HepG2 (cell line): ENCODE measurements around the gene ZCCHC24. TPM values are rescaled to one million over a fixed set of nuclear protein-coding genes. Genes with fewer than 3 reads are reported as not detected.
A peak's percentile ranks its signal among the peaks of the same experiment; 100 is the strongest.

Experiments
- ARNTL ChIP-seq: sonication (generic); formaldehyde crosslinking; IDR thresholded peaks from 2 replicates; pipeline ENCODE4 v1.4.0; 2020; ENCODE audit warnings: mild to moderate bottlenecking, missing genetic modification reagents
- ATAD3A ChIP-seq: sonication (generic); formaldehyde crosslinking; IDR thresholded peaks from 2 replicates; pipeline ENCODE4 v1.4.0; 2020; ENCODE audit warnings: missing genetic modification reagents
- CEBPG ChIP-seq: IDR thresholded peaks from 2 replicates; pipeline ENCODE4 v1.6.1; 2016
- CREB1 ChIP-seq, 2 experiments: fragments of 450-650 bp in 1 of 2; IDR thresholded peaks; 2 replicates each; pipeline ENCODE4 v1.6.1; 2016 to 2017; ENCODE audit warnings: control low read depth in 1 of 2, mild to moderate bottlenecking in 1 of 2, missing compliant biosample characterization in 1 of 2, missing genetic modification characterization in 1 of 2
- FIP1L1 ChIP-seq: fragments of 200-400 bp; formaldehyde crosslinking; IDR thresholded peaks from 2 replicates; pipeline ENCODE4 v1.6.1; 2018; ENCODE audit warnings: low read depth, mild to moderate bottlenecking, low read length, moderate library complexity, borderline replicate concordance; ENCODE audit not compliant: insufficient read depth
- HDAC2 ChIP-seq: sonication (generic); formaldehyde crosslinking; IDR thresholded peaks from 2 replicates; pipeline ENCODE4 v1.4.0; 2020; ENCODE audit warnings: missing genetic modification reagents
- KDM1A ChIP-seq: IDR thresholded peaks from 2 replicates; pipeline ENCODE4 v1.6.1; 2016; ENCODE audit warnings: missing compliant biosample characterization
- KMT2B ChIP-seq: IDR thresholded peaks from 2 replicates; pipeline ENCODE4 v1.6.1; 2016; ENCODE audit warnings: missing genetic modification reagents, missing compliant biosample characterization
- MLLT10 ChIP-seq: sonication (generic); formaldehyde crosslinking; IDR thresholded peaks from 2 replicates; pipeline ENCODE4 v1.4.0; 2020; ENCODE audit warnings: missing genetic modification reagents
- NR1H2 ChIP-seq: sonication (generic); formaldehyde crosslinking; IDR thresholded peaks from 2 replicates; pipeline ENCODE4 v1.8.1; 2022; ENCODE audit warnings: low read depth, missing genetic modification reagents, borderline replicate concordance
- TP53 ChIP-seq: sonication (generic); formaldehyde crosslinking; conservative IDR thresholded peaks from 2 replicates; pipeline ENCODE4 v1.4.0; 2020; ENCODE audit warnings: missing genetic modification reagents
- ZFAT ChIP-seq: sonication (generic); formaldehyde crosslinking; conservative IDR thresholded peaks from 2 replicates; pipeline ENCODE4 v1.8.1; 2023; ENCODE audit warnings: missing genetic modification reagents, inconsistent platforms
- ZNF343 ChIP-seq: sonication (generic); formaldehyde crosslinking; IDR thresholded peaks from 2 replicates; pipeline ENCODE4 v1.4.0; 2020; ENCODE audit warnings: mild to moderate bottlenecking, missing genetic modification reagents
- ZNF703 ChIP-seq: sonication (generic); formaldehyde crosslinking; IDR thresholded peaks from 2 replicates; pipeline ENCODE4 v1.5.1; 2020; ENCODE audit warnings: missing genetic modification reagents, mild to moderate bottlenecking, moderate library complexity, borderline replicate concordance
- ZNF839 ChIP-seq: sonication (generic); formaldehyde crosslinking; IDR thresholded peaks from 2 replicates; pipeline ENCODE4 v1.4.0; 2020; ENCODE audit warnings: missing genetic modification reagents, mild to moderate bottlenecking, borderline replicate concordance
- polyA plus RNA-seq, 8 experiments: library from polyadenylated mRNA; depleted of rRNA in 3 of 8; stranded (reverse) in 7 of 8; unstranded in 1 of 8; fragments of >200 nt; fragmentation: Illumina TruSeq in 4 of 8; extraction: Trizol in 4 of 8; gene quantifications; 2 replicates each; pipeline versions ENCODE4 v1.2.1 to v1.2.3, GENCODE V29; 2011 to 2016; ENCODE audit warnings: low read depth in 4 of 8, missing spikeins in 1 of 8, mixed read lengths in 1 of 8; ENCODE audit not compliant: insufficient read depth in 1 of 8
- total RNA-seq, 5 experiments: library from RNA; depleted of rRNA; stranded (reverse); fragments of >200 nt; fragmentation: Illumina TruSeq; extraction: Trizol; gene quantifications; 2 replicates each; pipeline ENCODE4 v1.2.3, GENCODE V29; 2016; ENCODE audit warnings: low read depth in 1 of 5
- TF ChIP-seq, protein P1 (sequence below): sonication (generic); formaldehyde crosslinking; IDR thresholded peaks from 2 replicates; pipeline ENCODE4 v1.4.0; 2020; ENCODE audit warnings: mild to moderate bottlenecking, missing genetic modification reagents
- TF ChIP-seq, protein P2 (sequence below): sonication (generic); formaldehyde crosslinking; IDR thresholded peaks from 2 replicates; pipeline ENCODE4 v1.4.0; 2020; ENCODE audit warnings: missing genetic modification reagents, borderline replicate concordance
- TF ChIP-seq, protein P3 (sequence below): sonication (generic); formaldehyde crosslinking; IDR thresholded peaks from 2 replicates; pipeline ENCODE4 v1.4.0; 2020; ENCODE audit warnings: mild to moderate bottlenecking, missing genetic modification reagents
- TF ChIP-seq, protein P4 (sequence below): sonication (generic); formaldehyde crosslinking; conservative IDR thresholded peaks from 2 replicates; pipeline ENCODE4 v1.4.0; 2020; ENCODE audit warnings: missing genetic modification reagents
- TF ChIP-seq, protein P5 (sequence below): sonication (generic); formaldehyde crosslinking; IDR thresholded peaks from 2 replicates; pipeline ENCODE4 v1.9.0; 2021; ENCODE audit warnings: missing genetic modification reagents, mild to moderate bottlenecking, borderline replicate concordance
- TF ChIP-seq, protein P6 (sequence below): sonication (generic); formaldehyde crosslinking; IDR thresholded peaks from 2 replicates; pipeline ENCODE4 v1.8.0; 2022; ENCODE audit warnings: mild to moderate bottlenecking, missing genetic modification reagents

The ZCCHC24 gene
- total and polyA plus RNA-seq, 2 of the 13 experiments (the other 11 are each of a cell fraction or from before 2014, with no cell fraction given), result 3.1 to 7.9 TPM

DNA sequence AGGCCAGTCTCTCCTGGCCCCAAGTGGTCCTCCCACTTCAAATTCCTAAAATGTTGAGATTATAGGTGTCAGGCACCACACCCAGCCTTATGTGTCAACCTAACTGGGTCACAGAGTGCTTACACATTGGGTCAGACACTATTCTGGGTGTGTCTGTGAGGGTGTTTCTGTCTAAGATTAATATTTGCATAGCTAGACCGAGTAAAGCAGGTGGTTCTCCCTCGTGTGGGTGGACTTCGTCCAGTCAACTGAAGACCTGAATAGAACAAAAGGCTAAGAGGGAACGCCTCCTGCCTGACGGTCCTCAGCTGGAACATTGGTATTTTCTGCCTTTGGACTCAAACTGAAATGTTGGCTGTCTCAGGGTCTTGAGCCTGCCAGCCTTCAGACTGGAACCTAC lies 86.6 kb downstream of the ZCCHC24 start (continued):
- TF ChIP-seq, protein P1, sequence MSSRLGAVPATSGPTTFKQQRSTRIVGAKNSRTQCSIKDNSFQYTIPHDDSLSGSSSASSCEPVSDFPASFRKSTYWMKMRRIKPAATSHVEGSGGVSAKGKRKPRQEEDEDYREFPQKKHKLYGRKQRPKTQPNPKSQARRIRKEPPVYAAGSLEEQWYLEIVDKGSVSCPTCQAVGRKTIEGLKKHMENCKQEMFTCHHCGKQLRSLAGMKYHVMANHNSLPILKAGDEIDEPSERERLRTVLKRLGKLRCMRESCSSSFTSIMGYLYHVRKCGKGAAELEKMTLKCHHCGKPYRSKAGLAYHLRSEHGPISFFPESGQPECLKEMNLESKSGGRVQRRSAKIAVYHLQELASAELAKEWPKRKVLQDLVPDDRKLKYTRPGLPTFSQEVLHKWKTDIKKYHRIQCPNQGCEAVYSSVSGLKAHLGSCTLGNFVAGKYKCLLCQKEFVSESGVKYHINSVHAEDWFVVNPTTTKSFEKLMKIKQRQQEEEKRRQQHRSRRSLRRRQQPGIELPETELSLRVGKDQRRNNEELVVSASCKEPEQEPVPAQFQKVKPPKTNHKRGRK (CRISPR knock-in tag), result no peak
- TF ChIP-seq, protein P2, sequence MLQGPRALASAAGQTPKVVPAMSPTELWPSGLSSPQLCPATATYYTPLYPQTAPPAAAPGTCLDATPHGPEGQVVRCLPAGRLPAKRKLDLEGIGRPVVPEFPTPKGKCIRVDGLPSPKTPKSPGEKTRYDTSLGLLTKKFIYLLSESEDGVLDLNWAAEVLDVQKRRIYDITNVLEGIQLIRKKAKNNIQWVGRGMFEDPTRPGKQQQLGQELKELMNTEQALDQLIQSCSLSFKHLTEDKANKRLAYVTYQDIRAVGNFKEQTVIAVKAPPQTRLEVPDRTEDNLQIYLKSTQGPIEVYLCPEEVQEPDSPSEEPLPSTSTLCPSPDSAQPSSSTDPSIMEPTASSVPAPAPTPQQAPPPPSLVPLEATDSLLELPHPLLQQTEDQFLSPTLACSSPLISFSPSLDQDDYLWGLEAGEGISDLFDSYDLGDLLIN (CRISPR knock-in tag), result no peak
- TF ChIP-seq ATAD3A (CRISPR knock-in tag) (no peak), CREB1 (IDR thresholded peaks at IDR 0.05) (no peak), CREB1 (CRISPR knock-in tag; IDR thresholded peaks at IDR 0.05) (no peak), ARNTL (CRISPR knock-in tag) (no peak), ZNF839 (CRISPR knock-in tag) (no peak), ZNF703 (CRISPR knock-in tag) (no peak), NR1H2 (CRISPR knock-in tag) (no peak), HDAC2 (CRISPR knock-in tag) (peak; percentile 51; the same call in 1 of the 2 replicates), TP53 (CRISPR knock-in tag) (no peak), KMT2B (CRISPR knock-in tag) (no peak), MLLT10 (CRISPR knock-in tag) (no peak), KDM1A (CRISPR knock-in tag) (no peak), ZNF343 (CRISPR knock-in tag) (no peak), ZFAT (CRISPR knock-in tag) (no peak), CEBPG (0 out of 2 replicates have a peak, but pooled peaks have one; percentile 5), FIP1L1 (no peak)
- TF ChIP-seq, protein P3, sequence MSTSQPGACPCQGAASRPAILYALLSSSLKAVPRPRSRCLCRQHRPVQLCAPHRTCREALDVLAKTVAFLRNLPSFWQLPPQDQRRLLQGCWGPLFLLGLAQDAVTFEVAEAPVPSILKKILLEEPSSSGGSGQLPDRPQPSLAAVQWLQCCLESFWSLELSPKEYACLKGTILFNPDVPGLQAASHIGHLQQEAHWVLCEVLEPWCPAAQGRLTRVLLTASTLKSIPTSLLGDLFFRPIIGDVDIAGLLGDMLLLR, result no peak
- TF ChIP-seq, protein P4, sequence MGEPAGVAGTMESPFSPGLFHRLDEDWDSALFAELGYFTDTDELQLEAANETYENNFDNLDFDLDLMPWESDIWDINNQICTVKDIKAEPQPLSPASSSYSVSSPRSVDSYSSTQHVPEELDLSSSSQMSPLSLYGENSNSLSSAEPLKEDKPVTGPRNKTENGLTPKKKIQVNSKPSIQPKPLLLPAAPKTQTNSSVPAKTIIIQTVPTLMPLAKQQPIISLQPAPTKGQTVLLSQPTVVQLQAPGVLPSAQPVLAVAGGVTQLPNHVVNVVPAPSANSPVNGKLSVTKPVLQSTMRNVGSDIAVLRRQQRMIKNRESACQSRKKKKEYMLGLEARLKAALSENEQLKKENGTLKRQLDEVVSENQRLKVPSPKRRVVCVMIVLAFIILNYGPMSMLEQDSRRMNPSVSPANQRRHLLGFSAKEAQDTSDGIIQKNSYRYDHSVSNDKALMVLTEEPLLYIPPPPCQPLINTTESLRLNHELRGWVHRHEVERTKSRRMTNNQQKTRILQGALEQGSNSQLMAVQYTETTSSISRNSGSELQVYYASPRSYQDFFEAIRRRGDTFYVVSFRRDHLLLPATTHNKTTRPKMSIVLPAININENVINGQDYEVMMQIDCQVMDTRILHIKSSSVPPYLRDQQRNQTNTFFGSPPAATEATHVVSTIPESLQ (CRISPR knock-in tag), result no peak
- TF ChIP-seq, protein P5, sequence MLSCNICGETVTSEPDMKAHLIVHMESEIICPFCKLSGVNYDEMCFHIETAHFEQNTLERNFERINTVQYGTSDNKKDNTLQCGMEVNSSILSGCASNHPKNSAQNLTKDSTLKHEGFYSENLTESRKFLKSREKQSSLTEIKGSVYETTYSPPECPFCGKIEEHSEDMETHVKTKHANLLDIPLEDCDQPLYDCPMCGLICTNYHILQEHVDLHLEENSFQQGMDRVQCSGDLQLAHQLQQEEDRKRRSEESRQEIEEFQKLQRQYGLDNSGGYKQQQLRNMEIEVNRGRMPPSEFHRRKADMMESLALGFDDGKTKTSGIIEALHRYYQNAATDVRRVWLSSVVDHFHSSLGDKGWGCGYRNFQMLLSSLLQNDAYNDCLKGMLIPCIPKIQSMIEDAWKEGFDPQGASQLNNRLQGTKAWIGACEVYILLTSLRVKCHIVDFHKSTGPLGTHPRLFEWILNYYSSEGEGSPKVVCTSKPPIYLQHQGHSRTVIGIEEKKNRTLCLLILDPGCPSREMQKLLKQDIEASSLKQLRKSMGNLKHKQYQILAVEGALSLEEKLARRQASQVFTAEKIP, result no peak
- TF ChIP-seq, protein P6, sequence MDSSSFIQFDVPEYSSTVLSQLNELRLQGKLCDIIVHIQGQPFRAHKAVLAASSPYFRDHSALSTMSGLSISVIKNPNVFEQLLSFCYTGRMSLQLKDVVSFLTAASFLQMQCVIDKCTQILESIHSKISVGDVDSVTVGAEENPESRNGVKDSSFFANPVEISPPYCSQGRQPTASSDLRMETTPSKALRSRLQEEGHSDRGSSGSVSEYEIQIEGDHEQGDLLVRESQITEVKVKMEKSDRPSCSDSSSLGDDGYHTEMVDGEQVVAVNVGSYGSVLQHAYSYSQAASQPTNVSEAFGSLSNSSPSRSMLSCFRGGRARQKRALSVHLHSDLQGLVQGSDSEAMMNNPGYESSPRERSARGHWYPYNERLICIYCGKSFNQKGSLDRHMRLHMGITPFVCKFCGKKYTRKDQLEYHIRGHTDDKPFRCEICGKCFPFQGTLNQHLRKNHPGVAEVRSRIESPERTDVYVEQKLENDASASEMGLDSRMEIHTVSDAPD (CRISPR knock-in tag), result no peak
